Small intestine (tissue), 16 donors: ENCODE data around the gene MLF1. TPM values are rescaled to one million over a fixed set of nuclear protein-coding genes. Genes with fewer than 3 reads are reported as not detected.

Experiments used
- DNase-seq, 2 donors: peaks; one replicate each; pipeline versions ENCODE4 v3.0.0 to v3.0.0-alpha.2; 2013
- FAIRE-seq: peaks from 2 replicates; lab custom pipeline; 2012; peaks lifted over from hg19 to GRCh38; lab: Jason Lieb, UNC
- H3K27ac ChIP-seq, 3 donors: one replicate each; pipeline ENCODE4 v1.5.1; 2013; ENCODE audit warnings: low read length in 2 of 3, mild to moderate bottlenecking in 2 of 3, control low read depth in 1 of 3, inconsistent platforms in 1 of 3, low read depth in 1 of 3, moderate library complexity in 1 of 3
- H3K27me3 ChIP-seq, 3 donors: one replicate each; pipeline ENCODE4 v1.6.1; 2013; ENCODE audit warnings: low read length in 3 of 3, inconsistent platforms in 1 of 3; ENCODE audit not compliant: control insufficient read depth in 3 of 3, insufficient read depth in 3 of 3
- H3K36me3 ChIP-seq, 3 donors: one replicate each; pipeline ENCODE4 v1.6.1; 2013; ENCODE audit warnings: low read length in 3 of 3, inconsistent platforms in 1 of 3, low read depth in 1 of 3, mild to moderate bottlenecking in 1 of 3, moderate library complexity in 1 of 3; ENCODE audit not compliant: control insufficient read depth in 3 of 3, insufficient read depth in 2 of 3
- H3K4me1 ChIP-seq, 3 donors: one replicate each; pipeline ENCODE4 v1.6.1; 2013; ENCODE audit warnings: low read length in 2 of 3, inconsistent platforms in 1 of 3, low read depth in 1 of 3, mild to moderate bottlenecking in 1 of 3, moderate library complexity in 1 of 3; ENCODE audit not compliant: control insufficient read depth in 3 of 3, insufficient read depth in 2 of 3
- H3K4me3 ChIP-seq, 3 donors: one replicate each; pipeline ENCODE4 v1.5.1; 2013; ENCODE audit warnings: low read length in 3 of 3, control low read depth in 1 of 3, inconsistent platforms in 1 of 3, low read depth in 1 of 3, mild to moderate bottlenecking in 1 of 3, moderate library complexity in 1 of 3
- H3K9me3 ChIP-seq, 2 donors: one replicate each; pipeline ENCODE4 v1.6.1; 2013; ENCODE audit warnings: low read depth in 1 of 2, low read length in 1 of 2; ENCODE audit not compliant: control insufficient read depth in 2 of 2, insufficient read depth in 1 of 2
- WGBS, 3 donors: extraction: QIAGEN DNeasy Blood & Tissue Kit; methylation state at CpG; one replicate each; pipeline ENCODE4 v1.1.7; 2013; 5-methylcytosine and 5-hydroxymethylcytosine counted together
- long read RNA-seq, 10 donors: transcript quantifications; one replicate each; lab custom pipeline, GENCODE V29; 2026
- polyA plus RNA-seq, 4 donors: library from polyadenylated mRNA; stranded (reverse) in 3 of 4; unstranded in 1 of 4; fragments of 200-250 nt in 3 of 4; fragments of 120-200 nt in 1 of 4; gene quantifications; one replicate each; pipeline versions ENCODE4 v1.2.1 to v1.2.3, GENCODE V29; 2013
- donor health status: healthy with polysubstance abuse.
- donor health status: control.
- donor health status: control.
- donor health status: Bipolar disorder and iron deficiency.
- donor health status: healthy.

The MLF1 gene
- polyA plus RNA-seq: 1 to 10 TPM in 3 of 4 donors, not detected in 1; 2.2 to 4.1 (median 2.4) TPM
- long read RNA-seq, donor 1: 0 reads
- long read RNA-seq, donor 2, partial matches to known transcripts: 0 of 1 reads
- long read RNA-seq, donor 2, other reads (novel, unspliced or antisense): 0 of 1 reads
- long read RNA-seq, donor 3, partial matches to known transcripts: 0 of 2 reads
- long read RNA-seq, donor 3, other reads (novel, unspliced or antisense): 0 of 2 reads
- long read RNA-seq, donor 4: 0 reads
- long read RNA-seq, donor 5, partial matches to known transcripts: 0 of 2 reads
- long read RNA-seq, donor 5, other reads (novel, unspliced or antisense): 0 of 2 reads
- long read RNA-seq, donor 6, partial matches to known transcripts: 0 of 2 reads
- long read RNA-seq, donor 6, other reads (novel, unspliced or antisense): 0 of 2 reads
- long read RNA-seq, donor 7: 0 reads
- long read RNA-seq, donor 8, partial matches to known transcripts: 0 of 5 reads
- long read RNA-seq, donor 8, other reads (novel, unspliced or antisense): 0 of 5 reads
- long read RNA-seq, donor 9, partial matches to known transcripts: 0 of 4 reads
- long read RNA-seq, donor 9, other reads (novel, unspliced or antisense): 0 of 4 reads
- long read RNA-seq, donor 10, transcript MLF1-201 (7 exons, 2,203 nt): major isoform, 6 of 16 reads
- long read RNA-seq, donor 10, partial matches to known transcripts: 7 of 16 reads
- long read RNA-seq, donor 10, other reads (novel, unspliced or antisense): 0 of 16 reads

GRCh38 chr3:158570999-158571702 is at the start of gene MLF1:
Gene MLF1 (plus strand): TSS chr3:158571194. CDS start chr3:158571301, 107 bp downstream.
- Histone ChIP-seq H3K4me1 (peaks cover 0 to 4% (median 4%) of the 10 kb centered on the region in 3 donors), H3K9me3 (no peaks in the 10 kb centered on the region), H3K27ac (peak within 1 kb of the TSS in 2 of 3 donors; percentile 39 to 49), H3K4me3 (peak within 1 kb of the TSS in 2 of 3 donors; percentile 41 to 51), H3K27me3 (peaks cover 0 to 16% (median 1%) of the 10 kb centered on the region in 3 donors), H3K36me3 (no peaks in the 10 kb centered on the region)
- WGBS, 3 donors: 1 to 6% (median 5%) methylated on average over 51 of the region's 51 CpGs
- FAIRE-seq: no peak
- peak; percentile 89 to 97 for DNase-seq

GRCh38 chr3:158522221-158523136 is 48.5 kb upstream of the MLF1 start:
- no peaks in the 10 kb centered on the region for H3K27me3 ChIP-seq
- no peak overlapping the region for H3K4me3 ChIP-seq
- 84 to 90% (median 88%) methylated on average over 4 of the region's 4 CpGs for WGBS, 3 donors
- H3K27ac ChIP-seq: no peak overlapping the region
- DNase-seq (no peak), FAIRE-seq (no peak)
- no peaks in the 10 kb centered on the region for H3K36me3 ChIP-seq
- H3K9me3 ChIP-seq: no peaks in the 10 kb centered on the region
- H3K4me1 ChIP-seq: no peaks in the 10 kb centered on the region

- 94 to 97% (median 95%) methylated on average over 7 of the region's 7 CpGs for WGBS, 3 donors
Measured at GRCh38 chr3:158528076-158528674, 42.8 kb upstream of the MLF1 start.

GRCh38 chr3:158531334-158531733 is 39.7 kb upstream of the MLF1 start:
- Histone ChIP-seq H3K9me3 (no peaks in the 10 kb centered on the region), H3K27me3 (no peaks in the 10 kb centered on the region), H3K4me3 (no peak overlapping the region), H3K27ac (no peak overlapping the region), H3K36me3 (no peaks in the 10 kb centered on the region), H3K4me1 (no peaks in the 10 kb centered on the region)
- WGBS, 3 donors: 69 to 84% (median 78%) methylated on average over 5 of the region's 5 CpGs
- FAIRE-seq: no peak
- no peak for DNase-seq

More at GRCh38 chr3:158528076-158528674, 42.8 kb upstream of the MLF1 start:
- FAIRE-seq (no peak), DNase-seq (no peak)
- Histone ChIP-seq H3K27me3 (no peaks in the 10 kb centered on the region), H3K36me3 (no peaks in the 10 kb centered on the region), H3K27ac (no peak overlapping the region), H3K4me3 (no peak overlapping the region), H3K9me3 (no peaks in the 10 kb centered on the region), H3K4me1 (no peaks in the 10 kb centered on the region)

GRCh38 chr3:158532099-158532734 is 38.8 kb upstream of the MLF1 start:
- Histone ChIP-seq H3K27me3 (no peaks in the 10 kb centered on the region), H3K4me1 (no peaks in the 10 kb centered on the region), H3K27ac (no peak overlapping the region), H3K9me3 (no peaks in the 10 kb centered on the region), H3K4me3 (no peak overlapping the region), H3K36me3 (no peaks in the 10 kb centered on the region)
- peak; percentile 91 for FAIRE-seq
- DNase-seq: peak; percentile 8 to 32

- WGBS, 3 donors: 67 to 77% (median 72%) methylated on average over 2 of the region's 2 CpGs
- no peak overlapping the region for H3K27ac ChIP-seq
- no peak for DNase-seq
- no peaks in the 10 kb centered on the region for H3K4me1 ChIP-seq
- no peaks in the 10 kb centered on the region for H3K27me3 ChIP-seq
- no peak for FAIRE-seq
- H3K36me3 ChIP-seq: no peaks in the 10 kb centered on the region
- H3K9me3 ChIP-seq: no peaks in the 10 kb centered on the region
- H3K4me3 ChIP-seq: no peak overlapping the region
Measured at GRCh38 chr3:158535918-158536317, 35.1 kb upstream of the MLF1 start.

GRCh38 chr3:158539414-158540014 is 31.5 kb upstream of the MLF1 start:
- no peaks in the 10 kb centered on the region for H3K4me1 ChIP-seq
- DNase-seq (peak; percentile 47 to 62), FAIRE-seq (no peak)
- no peak overlapping the region for H3K4me3 ChIP-seq
- no peaks in the 10 kb centered on the region for H3K36me3 ChIP-seq
- H3K27me3 ChIP-seq: no peaks in the 10 kb centered on the region
- WGBS, 3 donors: 77 to 84% (median 79%) methylated on average over 3 of the region's 3 CpGs
- no peak overlapping the region for H3K27ac ChIP-seq
- no peaks in the 10 kb centered on the region for H3K9me3 ChIP-seq
